C1 segment of cervical spinal cord (tissue), 14 donors: ENCODE data around the gene TMEM8B.
"Not testable (repeated sequence)": the region's sequence is repeated elsewhere in the genome, so short reads cannot be mapped to it uniquely, and the experiment has no call there.

Source experiments
- DNase-seq, 14 donors: peaks; one replicate each; lab custom pipeline; 2025; lab: John Stamatoyannopoulos, UW

TMEM8B gene

GRCh38 chr9:35864695-35865255 is 35.7 kb downstream of the TMEM8B start:
- no peak for DNase-seq

GRCh38 chr9:35867538-35867937 is 38.5 kb downstream of the TMEM8B start:
- no peak for DNase-seq

- no peak for DNase-seq
Observed at GRCh38 chr9:35868933-35869332, 39.9 kb downstream of the TMEM8B start.

GRCh38 chr9:35869621-35870216 is 40.7 kb downstream of the TMEM8B start:
- no peak for DNase-seq

- no peak for DNase-seq
Observed at GRCh38 chr9:35870351-35870923, 41.4 kb downstream of the TMEM8B start, which contains the start of gene OR13J1. Gene OR13J1, minus strand, starts transcription at chr9:35870401. Its CDS starts 0 bp downstream, at chr9:35870401.

- DNase-seq: no peak
Observed at GRCh38 chr9:35871545-35871944, 42.5 kb downstream of the TMEM8B start.

- no peak for DNase-seq
Observed at GRCh38 chr9:35872505-35872904, 43.5 kb downstream of the TMEM8B start.

DNA sequence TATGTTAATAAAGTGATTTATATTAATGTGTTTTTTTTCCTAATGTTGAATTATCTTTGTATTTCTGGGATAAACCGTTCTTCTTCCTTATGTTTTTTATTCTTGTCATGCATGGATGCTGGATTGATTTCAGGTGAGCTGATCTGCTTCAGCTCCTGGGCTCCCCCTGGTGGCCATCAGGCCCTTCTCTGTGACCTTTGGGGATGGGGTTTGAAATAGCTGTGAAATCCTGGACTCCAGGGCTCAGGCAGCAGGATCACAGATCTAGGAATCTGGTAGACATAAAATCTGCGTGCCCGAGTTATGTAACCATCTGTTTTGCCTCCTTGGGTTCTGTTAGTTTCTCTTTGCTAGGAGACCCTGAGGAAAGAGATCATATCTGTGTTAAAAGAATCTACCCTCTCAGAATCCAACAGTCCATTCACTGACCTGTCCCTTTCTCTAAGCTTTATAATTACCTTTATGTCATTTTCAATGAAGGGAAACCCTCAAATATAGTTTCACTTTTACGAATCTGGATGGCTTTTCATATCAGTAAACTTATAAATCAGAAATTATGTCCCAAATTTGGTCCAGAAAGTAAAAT is 53.3 kb downstream of the TMEM8B start:
- peak in 11 of 14 donors; percentile 26 to 84 (median 47) for DNase-seq

GRCh38 chr9:35882996-35883395 is 54.0 kb downstream of the TMEM8B start:
- DNase-seq: no peak

DNA sequence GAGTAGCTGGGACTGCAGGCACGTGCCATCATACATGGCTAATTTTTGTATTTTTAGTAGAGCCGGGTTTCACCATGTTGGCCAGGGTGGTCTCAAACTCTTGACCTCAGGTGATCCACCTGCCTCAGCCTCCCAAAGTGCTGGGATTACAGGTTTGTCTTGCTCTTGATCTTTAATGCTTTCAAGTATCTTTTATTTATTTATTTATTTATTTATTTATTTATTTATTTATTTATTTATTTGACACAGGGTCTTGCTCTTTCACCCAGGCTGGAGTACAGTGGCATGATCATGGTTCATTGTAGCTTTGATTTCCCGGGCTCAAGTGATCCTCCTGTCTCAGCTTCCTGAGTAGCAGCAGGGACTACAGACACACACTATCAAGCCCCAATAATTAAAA is 55.9 kb downstream of the TMEM8B start:
- not testable (repeated sequence) for DNase-seq

- DNase-seq: no peak
Observed at GRCh38 chr9:35891646-35892045, 62.6 kb downstream of the TMEM8B start.

DNA sequence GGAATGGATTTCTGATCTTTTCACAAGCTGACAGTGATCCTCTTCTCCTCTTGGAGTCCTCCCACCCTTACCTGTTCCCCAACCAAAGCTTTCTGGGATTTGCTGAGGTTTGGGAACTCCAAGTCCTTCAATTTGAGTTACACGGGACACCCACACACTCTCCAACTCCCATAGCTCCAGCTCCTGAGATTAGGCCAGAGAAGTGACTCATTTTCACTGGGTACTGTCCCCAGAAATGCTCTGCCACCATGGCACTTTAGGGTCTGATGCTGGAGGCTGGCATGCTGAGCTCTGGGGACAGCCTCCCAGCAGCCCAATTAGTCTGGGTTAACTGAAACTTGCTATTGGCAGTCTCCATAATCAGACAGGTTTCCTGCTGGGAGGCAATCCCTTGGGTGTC is 63.0 kb downstream of the TMEM8B start:
- no peak for DNase-seq

GRCh38 chr9:35896570-35896969 is 67.5 kb downstream of the TMEM8B start:
- no peak for DNase-seq

- not testable (repeated sequence) for DNase-seq
Observed at GRCh38 chr9:35897376-35898099, 68.5 kb downstream of the TMEM8B start.

DNA sequence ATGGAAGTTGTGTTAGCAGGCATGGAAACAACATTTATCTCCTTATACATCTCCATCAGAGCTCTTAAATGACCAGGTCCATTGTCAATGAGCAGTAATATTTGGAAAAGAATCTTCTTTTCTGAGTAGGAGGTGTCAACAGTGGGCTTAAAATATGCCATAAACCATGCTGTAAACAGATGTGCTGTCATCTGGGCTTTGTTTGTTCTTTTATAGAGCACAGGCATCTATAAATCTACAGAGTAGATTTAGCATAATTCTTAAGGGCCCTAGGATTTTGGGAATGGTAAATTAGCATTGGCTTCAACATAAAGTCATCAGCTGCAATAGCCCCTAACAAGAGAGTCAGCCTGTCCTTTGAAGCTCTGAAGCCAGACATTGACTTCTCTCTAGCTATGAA is 69.3 kb downstream of the TMEM8B start:
- no peak for DNase-seq

DNA sequence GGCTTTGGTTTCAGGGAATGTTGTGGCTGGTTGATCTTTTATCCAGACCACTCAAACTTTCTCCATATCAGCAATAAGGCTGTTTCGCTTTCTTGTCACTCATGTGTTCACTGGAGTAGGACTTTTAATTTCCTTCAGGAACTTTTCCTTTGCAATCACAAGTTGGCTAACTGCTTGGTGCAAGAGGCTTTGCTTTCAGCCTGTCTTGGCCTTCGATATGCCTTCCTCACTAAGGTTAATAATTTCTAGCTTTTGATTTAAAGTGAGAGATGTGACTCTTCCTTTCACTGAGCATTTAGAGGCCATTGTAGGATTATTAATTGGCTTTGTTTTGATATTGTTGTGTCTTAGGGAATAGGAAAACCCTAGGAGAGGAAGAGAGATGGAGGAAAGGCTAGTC is 70.0 kb downstream of the TMEM8B start:
- no peak for DNase-seq

GRCh38 chr9:35903049-35903448 is 74.0 kb downstream of the TMEM8B start:
- peak in 2 of 14 donors; percentile 10 to 63 for DNase-seq

GRCh38 chr9:35904338-35904737 is 75.3 kb downstream of the TMEM8B start:
- DNase-seq: no peak

- no peak for DNase-seq
Observed at GRCh38 chr9:35905051-35905781, 76.2 kb downstream of the TMEM8B start.

DNA sequence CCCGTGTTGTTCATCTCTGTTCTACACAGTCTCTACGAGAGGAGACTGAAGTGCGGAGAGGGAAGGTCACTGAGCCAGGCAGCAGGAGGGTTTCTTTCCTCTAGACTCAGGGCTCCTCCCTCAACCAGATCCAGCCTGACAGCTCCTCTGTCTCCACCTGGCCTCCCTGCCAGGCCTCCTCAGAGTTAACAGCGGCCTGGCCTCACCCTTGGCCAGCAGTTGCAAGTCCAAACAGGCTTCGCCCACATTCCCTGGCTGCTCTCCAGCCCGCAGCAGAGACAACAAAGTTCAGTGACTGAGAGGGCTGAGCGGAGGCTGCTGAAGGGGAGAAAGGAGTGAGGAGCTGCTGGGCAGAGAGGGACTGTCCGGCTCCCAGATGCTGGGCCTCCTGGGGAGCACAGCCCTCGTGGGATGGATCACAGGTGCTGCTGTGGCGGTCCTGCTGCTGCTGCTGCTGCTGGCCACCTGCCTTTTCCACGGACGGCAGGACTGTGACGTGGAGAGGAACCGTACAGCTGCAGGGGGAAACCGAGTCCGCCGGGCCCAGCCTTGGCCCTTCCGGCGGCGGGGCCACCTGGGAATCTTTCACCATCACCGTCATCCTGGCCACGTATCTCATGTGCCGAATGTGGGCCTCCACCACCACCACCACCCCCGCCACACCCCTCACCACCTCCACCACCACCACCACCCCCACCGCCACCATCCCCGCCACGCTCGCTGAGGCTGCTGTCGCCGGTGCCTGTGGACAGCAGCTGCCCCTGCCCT is 77.1 kb downstream of the TMEM8B start, which contains the start of gene HRCT1:
HRCT1 (plus strand) TSS at position 291 of the 768 bp plus-strand sequence; CDS start at position 377, 86 bp downstream.
- peak in 7 of 14 donors; percentile 15 to 55 (median 22) for DNase-seq
